Measurements from ENCODE around the gene FXYD5.

DNA sequence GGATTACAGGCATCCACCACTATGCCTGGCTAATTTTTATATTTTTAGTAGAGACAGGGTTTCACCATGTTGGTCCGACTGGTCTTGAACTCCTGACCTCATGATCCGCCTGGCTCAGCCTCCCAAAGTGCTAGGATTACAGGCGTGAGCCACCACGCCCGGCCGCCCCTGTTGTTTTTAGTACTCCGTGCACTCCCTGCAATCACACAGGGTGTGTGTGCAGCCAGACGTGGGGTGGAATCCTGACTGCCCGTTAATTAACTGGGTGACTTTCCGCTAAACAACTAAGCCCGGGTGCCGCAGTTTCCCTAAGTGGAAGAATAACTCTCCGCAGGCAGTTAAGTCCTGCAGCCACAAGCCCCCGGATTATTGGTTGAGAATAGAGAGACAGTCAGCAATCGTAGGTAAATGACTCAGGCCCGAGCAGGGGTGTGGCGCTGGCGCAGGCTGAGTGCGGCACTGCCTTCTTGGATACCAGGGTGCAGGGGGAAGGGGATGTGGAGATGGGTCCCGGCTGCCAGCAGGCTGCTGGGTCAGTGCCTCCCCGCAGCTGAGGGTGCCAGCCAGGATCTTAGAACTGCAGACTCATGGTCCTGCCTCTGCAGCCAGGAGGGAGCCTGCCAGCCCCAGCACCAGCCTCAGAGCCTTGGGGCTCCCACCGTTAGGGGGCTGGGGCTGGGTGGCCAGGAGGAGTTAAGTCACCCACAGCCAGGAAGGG is 45.0 kb upstream of the FXYD5 start:
- TF ChIP-seq GATA2 (IDR thresholded peaks at IDR 0.05; ENCODE audit: low read depth, low read length) (no peak), GATA3 (IDR thresholded peaks at IDR 0.05; ENCODE audit: low read depth, low read length) (no peak)

Data from SH-SY5Y (cell line).